HUES48 (cell line): ENCODE data around the gene CAMSAP1.
A peak's percentile ranks its signal among the peaks of the same experiment; 100 is the strongest.
"Not testable (repeated sequence)": the region's sequence is repeated elsewhere in the genome, so short reads cannot be mapped to it uniquely, and the experiment has no call there.

Experiments
- H3K27ac ChIP-seq: one replicate; pipeline ENCODE4 v1.7.0; 2013; ENCODE audit warnings: low read depth, low read length, inconsistent platforms
- H3K27me3 ChIP-seq: 2 replicates; pipeline ENCODE4 v1.6.1; 2013; ENCODE audit warnings: mild to moderate bottlenecking, low read length; ENCODE audit not compliant: control insufficient read depth, insufficient read depth
- H3K36me3 ChIP-seq: 2 replicates; pipeline ENCODE4 v1.6.1; 2013; ENCODE audit warnings: low read length; ENCODE audit not compliant: control insufficient read depth, insufficient read depth
- H3K4me1 ChIP-seq: 2 replicates; pipeline ENCODE4 v1.6.1; 2013; ENCODE audit warnings: mild to moderate bottlenecking, low read length; ENCODE audit not compliant: control insufficient read depth, insufficient read depth
- H3K4me3 ChIP-seq: 2 replicates; pipeline ENCODE4 v1.5.1; 2013; ENCODE audit warnings: mild to moderate bottlenecking, low read depth, low read length
- H3K9ac ChIP-seq: 2 replicates; pipeline ENCODE4 v1.6.1; 2013; ENCODE audit warnings: mild to moderate bottlenecking, low read depth, low read length, moderate library complexity
- H3K9me3 ChIP-seq: 2 replicates; pipeline ENCODE4 v1.6.1; 2013; ENCODE audit warnings: low read length; ENCODE audit not compliant: control insufficient read depth, insufficient read depth

CAMSAP1 gene

GRCh38 chr9:135911233-135911632 lies 3.9 kb upstream of the CAMSAP1 start:
- H3K9ac ChIP-seq, H3K27ac ChIP-seq, H3K4me1 ChIP-seq, H3K27me3 ChIP-seq, H3K4me3 ChIP-seq: not testable (repeated sequence)
- peaks cover 28% of the 10 kb centered on the region for H3K9me3 ChIP-seq
- peaks cover 56% of the 10 kb centered on the region for H3K36me3 ChIP-seq

- H3K4me1 ChIP-seq, result peaks cover 4% of the 10 kb centered on the region; the same call in 1 of the 2 replicates
- H3K27me3 ChIP-seq, result no peaks in the 10 kb centered on the region
- peaks cover 52% of the 10 kb centered on the region for H3K36me3 ChIP-seq
- H3K9me3 ChIP-seq, result peaks cover 24% of the 10 kb centered on the region
- H3K9ac ChIP-seq, result no peak overlapping the region
- no peak overlapping the region for H3K4me3 ChIP-seq
- no peak overlapping the region for H3K27ac ChIP-seq
These were observed 3.4 kb upstream of the CAMSAP1 start for GRCh38 chr9:135910757-135911156.

GRCh38 chr9:135910216-135910615 lies 2.9 kb upstream of the CAMSAP1 start:
- Histone ChIP-seq H3K9ac (no peak overlapping the region), H3K27me3 (no peaks in the 10 kb centered on the region), H3K4me1 (peaks cover 10% of the 10 kb centered on the region; the same call in 1 of the 2 replicates), H3K36me3 (peaks cover 46% of the 10 kb centered on the region), H3K9me3 (peaks cover 18% of the 10 kb centered on the region), H3K4me3 (no peak overlapping the region), H3K27ac (no peak overlapping the region)

GRCh38 chr9:135909371-135909770 lies 2.0 kb upstream of the CAMSAP1 start:
- H3K27me3 ChIP-seq, result no peaks in the 10 kb centered on the region
- no peak overlapping the region for H3K9ac ChIP-seq
- peaks cover 10% of the 10 kb centered on the region for H3K9me3 ChIP-seq
- H3K36me3 ChIP-seq, result peaks cover 38% of the 10 kb centered on the region
- H3K4me3 ChIP-seq, result no peak overlapping the region
- no peak overlapping the region for H3K27ac ChIP-seq
- peaks cover 10% of the 10 kb centered on the region; the same call in 1 of the 2 replicates for H3K4me1 ChIP-seq

- Histone ChIP-seq H3K36me3 (peaks cover 32% of the 10 kb centered on the region), H3K9me3 (peaks cover 7% of the 10 kb centered on the region), H3K4me3 (peak overlapping the region; percentile 74), H3K9ac (no peak overlapping the region), H3K27ac (no peak overlapping the region), H3K27me3 (no peaks in the 10 kb centered on the region), H3K4me1 (peaks cover 13% of the 10 kb centered on the region)
These were observed 1.4 kb upstream of the CAMSAP1 start for GRCh38 chr9:135908754-135909204.

- Histone ChIP-seq H3K4me1 (peaks cover 18% of the 10 kb centered on the region), H3K36me3 (peaks cover 27% of the 10 kb centered on the region), H3K27ac (peak overlapping the region; percentile 42), H3K9me3 (0 out of 2 replicates have a peak, but pooled peaks cover 2% of the 10 kb centered on the region), H3K9ac (no peak overlapping the region), H3K27me3 (no peaks in the 10 kb centered on the region), H3K4me3 (peak overlapping the region; percentile 74)
These were observed 877 bp upstream of the CAMSAP1 start for GRCh38 chr9:135908093-135908753.

- H3K9ac ChIP-seq, result peak overlapping the region; percentile 59; the same call in 1 of the 2 replicates
- peak overlapping the region; percentile 76 for H3K27ac ChIP-seq
- H3K4me1 ChIP-seq, result peaks cover 25% of the 10 kb centered on the region
- peaks cover 27% of the 10 kb centered on the region for H3K36me3 ChIP-seq
- no peaks in the 10 kb centered on the region for H3K27me3 ChIP-seq
- 0 out of 2 replicates have a peak, but pooled peaks cover 2% of the 10 kb centered on the region for H3K9me3 ChIP-seq
- peak overlapping the region; percentile 80; the same call in 1 of the 2 replicates for H3K4me3 ChIP-seq
These were observed 328 bp downstream of the CAMSAP1 start for GRCh38 chr9:135907006-135907430.

- H3K27ac ChIP-seq, result peak overlapping the region; percentile 76
- no peaks in the 10 kb centered on the region for H3K27me3 ChIP-seq
- peaks cover 21% of the 10 kb centered on the region for H3K36me3 ChIP-seq
- H3K9me3 ChIP-seq, result 0 out of 2 replicates have a peak, but pooled peaks cover 2% of the 10 kb centered on the region
- H3K4me1 ChIP-seq, result peaks cover 25% of the 10 kb centered on the region
- H3K9ac ChIP-seq, result peak overlapping the region; percentile 59; the same call in 1 of the 2 replicates
- peak overlapping the region; percentile 80 for H3K4me3 ChIP-seq
These were observed 898 bp downstream of the CAMSAP1 start for GRCh38 chr9:135906291-135907005.

GRCh38 chr9:135905380-135906258 lies 1.7 kb downstream of the CAMSAP1 start:
- Histone ChIP-seq H3K9ac (peak overlapping the region; percentile 50; the same call in 1 of the 2 replicates), H3K27me3 (no peaks in the 10 kb centered on the region), H3K9me3 (0 out of 2 replicates have a peak, but pooled peaks cover 2% of the 10 kb centered on the region), H3K27ac (no peak overlapping the region), H3K4me1 (peaks cover 25% of the 10 kb centered on the region), H3K36me3 (peaks cover 13% of the 10 kb centered on the region), H3K4me3 (peak overlapping the region; percentile 80)

- H3K9ac ChIP-seq, result no peak overlapping the region
- no peak overlapping the region for H3K4me3 ChIP-seq
- H3K4me1 ChIP-seq, result peaks cover 28% of the 10 kb centered on the region
- H3K27ac ChIP-seq, result peak overlapping the region; percentile 61
- 0 out of 2 replicates have a peak, but pooled peaks cover 3% of the 10 kb centered on the region for H3K36me3 ChIP-seq
- no peaks in the 10 kb centered on the region for H3K27me3 ChIP-seq
- H3K9me3 ChIP-seq, result 0 out of 2 replicates have a peak, but pooled peaks cover under 1% of the 10 kb centered on the region
These were observed 3.4 kb downstream of the CAMSAP1 start for GRCh38 chr9:135903786-135904520.
